Stimulated activated CD4-positive, alpha-beta T cell treated with anti-CD3 and anti-CD28 coated beads, TNF-alpha, amount 100 ng/mL, for 4 hours (primary cell): ENCODE results near the gene HCN2.
"Not testable (repeated sequence)": the region's sequence is repeated elsewhere in the genome, so short reads cannot be mapped to it uniquely, and the experiment has no call there.

ENCODE experiments used
- DNase-seq, 3 experiments: peaks; one replicate each; pipeline ENCODE4 v3.0.0-alpha.2; 2020; ENCODE audit warnings: low read depth in 3 of 3

HCN2 gene

GRCh38 chr19:604355-604754, 14.7 kb downstream of the HCN2 start:
- DNase-seq: no peak

DNA sequence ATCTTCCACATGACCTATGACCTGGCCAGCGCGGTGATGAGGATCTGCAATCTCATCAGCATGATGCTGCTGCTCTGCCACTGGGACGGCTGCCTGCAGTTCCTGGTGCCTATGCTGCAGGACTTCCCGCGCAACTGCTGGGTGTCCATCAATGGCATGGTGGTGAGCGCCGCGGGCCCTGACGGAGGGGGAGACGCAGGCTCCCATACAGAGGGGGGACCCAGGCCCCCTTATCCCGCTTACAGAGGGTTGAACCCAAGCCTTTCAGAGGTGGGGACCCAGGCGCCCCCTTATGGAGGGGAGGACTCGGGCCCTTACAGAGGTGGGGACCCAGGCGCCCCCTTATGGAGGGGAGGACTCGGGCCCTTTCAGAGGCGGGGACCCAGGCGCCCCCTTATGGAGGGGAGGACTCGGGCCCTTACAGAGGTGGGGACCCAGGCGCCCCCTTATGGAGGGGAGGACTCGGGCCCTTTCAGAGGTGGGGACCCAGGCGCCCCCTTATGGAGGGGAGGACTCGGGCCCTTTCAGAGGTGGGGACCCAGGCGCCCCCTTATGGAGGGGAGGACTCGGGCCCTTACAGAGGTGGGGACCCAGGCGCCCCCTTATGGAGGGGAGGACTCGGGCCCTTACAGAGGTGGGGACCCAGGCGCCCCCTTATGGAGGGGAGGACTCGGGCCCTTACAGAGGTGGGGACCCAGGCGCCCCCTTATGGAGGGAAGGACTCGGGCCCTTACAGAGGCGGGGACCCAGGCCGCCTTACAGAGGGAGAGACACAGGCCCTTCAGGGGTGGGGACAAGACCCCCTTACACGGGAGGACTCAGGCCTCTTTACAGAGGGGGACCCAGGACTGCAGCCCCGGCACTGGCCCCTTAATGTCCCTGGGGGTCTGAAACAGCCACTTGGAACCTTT, 15.6 kb downstream of the HCN2 start:
- not testable (repeated sequence) for DNase-seq

DNA sequence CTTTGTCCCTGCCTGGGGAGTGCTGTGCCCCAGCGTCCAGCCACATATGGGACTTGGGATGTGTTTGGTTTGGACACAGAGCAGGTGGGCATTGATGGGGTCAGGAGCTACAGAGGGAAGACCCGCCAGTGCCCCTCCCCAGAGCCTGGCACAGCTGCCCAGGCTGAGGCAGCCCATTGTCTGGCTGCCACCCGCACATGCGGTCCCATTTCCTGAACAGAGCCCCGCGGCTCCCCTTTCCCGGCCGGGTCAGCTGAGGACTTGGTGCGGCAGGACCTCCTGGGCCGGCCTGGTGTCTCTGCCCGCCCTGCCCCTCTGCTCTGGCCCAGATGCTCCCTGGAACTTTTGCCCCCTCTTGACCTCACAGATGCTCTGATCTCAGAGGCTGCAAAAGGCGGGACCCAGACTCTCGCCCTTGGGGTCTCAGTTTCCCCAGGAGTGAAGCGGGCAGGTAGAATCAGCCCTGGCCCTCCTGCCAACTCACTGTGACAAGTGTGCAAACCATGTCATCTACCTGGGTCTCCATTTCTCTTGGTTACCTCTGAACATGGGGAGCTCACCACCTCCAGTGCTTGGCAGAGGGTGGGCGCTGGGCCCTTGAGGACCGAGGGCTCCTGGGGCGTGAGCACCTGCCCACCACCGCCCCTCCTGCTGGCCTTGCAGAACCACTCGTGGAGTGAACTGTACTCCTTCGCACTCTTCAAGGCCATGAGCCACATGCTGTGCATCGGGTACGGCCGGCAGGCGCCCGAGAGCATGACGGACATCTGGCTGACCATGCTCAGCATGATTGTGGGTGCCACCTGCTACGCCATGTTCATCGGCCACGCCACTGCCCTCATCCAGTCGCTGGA, 17.8 kb downstream of the HCN2 start:
- no peak for DNase-seq

DNA sequence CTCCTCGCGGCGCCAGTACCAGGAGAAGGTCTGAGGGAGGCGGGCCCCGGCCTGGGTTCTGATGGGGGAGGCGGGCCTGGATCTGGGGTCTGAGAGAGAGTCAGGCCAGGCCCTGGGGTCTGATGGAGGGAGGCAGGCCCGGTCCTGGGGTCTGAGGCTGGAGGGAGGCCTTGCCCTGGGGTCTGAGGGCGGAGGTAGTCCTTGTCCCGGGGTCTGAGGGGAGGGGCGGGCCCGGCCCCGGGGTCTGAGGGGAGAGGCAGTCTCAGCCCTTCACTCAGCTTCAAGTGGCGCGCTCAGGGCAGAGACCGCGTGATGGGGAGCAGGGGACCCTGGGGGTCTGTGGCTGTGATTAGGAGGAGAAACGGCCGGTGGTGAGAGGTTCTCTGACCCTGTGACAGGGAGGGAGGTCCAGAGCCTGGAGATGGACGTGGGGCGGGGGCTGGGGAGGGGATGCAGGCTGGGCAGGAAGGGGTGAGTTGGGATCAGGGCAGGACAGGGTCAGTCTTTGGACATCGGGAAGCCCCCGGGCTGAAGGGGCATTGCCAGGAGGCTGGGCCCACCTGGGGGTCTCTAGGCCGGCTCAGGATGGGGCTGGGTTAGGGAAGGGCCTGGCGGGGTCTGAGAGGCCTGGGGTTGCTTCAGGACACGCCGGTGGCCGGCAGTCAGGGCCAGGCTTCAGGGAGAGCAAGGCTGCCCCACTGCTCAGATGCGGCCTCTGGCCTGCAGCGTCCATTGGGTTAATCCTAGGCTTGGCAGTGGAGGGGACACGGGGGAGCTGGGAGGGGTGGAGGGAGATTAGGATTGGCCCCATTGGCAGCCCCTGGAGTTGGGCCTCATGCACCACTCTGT, 18.7 kb downstream of the HCN2 start:
- DNase-seq: no peak

GRCh38 chr19:609004-609346, 19.3 kb downstream of the HCN2 start:
- DNase-seq: no peak

DNA sequence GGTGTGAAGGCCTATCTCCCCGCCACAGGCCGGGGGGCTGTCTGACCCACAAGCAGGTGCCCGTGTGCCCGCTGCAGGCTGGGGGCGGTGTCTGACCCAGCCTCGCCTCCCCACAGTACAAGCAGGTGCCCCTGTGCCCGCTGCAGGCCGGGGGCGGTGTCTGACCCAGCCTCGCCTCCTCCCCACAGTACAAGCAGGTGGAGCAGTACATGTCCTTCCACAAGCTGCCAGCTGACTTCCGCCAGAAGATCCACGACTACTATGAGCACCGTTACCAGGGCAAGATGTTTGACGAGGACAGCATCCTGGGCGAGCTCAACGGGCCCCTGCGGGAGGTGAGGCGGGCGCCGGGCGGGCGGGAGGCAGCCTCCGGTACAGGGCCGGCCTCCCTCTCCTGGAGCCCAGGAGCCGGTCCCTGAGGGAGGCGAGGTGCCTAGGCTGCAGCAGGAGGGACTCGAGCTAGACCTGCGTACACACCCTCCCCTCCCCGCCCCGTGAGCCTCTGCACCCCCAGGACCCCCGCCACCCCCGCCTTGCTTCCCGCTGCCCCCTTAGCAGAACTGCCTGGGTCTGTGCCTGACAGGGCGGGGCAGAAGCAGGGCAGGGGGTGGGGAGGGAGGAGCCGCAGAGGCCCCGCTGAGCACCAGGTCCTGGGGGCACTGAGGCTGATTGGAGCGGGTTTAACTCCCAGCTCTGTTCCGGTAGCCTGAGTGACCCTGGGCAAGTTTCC, 20.6 kb downstream of the HCN2 start:
- DNase-seq: peak in 1 of 3 experiments; percentile 16

DNA sequence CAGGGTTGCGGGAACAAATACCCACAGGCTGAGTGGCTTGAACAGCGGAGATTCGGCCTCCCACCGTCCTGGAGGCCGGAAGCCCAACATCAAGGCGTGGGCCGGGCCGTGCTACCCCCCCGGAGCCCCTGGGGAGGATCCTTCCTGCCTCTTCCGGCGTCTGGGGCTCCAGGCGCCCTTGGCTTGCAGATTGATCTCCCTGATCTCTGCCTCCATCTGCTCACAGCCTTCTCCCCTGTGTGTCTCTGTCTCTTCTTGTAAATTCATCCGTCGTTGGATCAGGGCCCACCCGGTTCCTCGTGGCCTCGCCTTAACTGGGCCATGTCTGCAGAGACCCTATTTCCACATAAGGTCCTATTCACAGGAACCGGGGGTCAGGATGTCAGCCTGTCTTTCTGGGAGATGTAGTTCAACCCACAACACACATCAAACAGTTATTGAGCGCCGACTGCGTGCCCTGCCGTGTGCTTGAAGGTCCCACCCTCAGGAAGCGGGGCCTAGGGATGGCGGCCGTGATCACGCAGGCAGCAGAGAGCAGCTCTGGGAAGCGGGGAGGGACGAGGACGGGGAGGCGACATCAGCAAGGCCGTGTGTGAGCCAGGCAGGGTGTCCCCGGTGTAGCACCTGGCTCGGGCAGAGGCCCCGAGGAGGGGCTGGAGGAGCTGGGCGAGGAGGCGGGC, 21.3 kb downstream of the HCN2 start:
- peak in 1 of 3 experiments; percentile 39 for DNase-seq

DNA sequence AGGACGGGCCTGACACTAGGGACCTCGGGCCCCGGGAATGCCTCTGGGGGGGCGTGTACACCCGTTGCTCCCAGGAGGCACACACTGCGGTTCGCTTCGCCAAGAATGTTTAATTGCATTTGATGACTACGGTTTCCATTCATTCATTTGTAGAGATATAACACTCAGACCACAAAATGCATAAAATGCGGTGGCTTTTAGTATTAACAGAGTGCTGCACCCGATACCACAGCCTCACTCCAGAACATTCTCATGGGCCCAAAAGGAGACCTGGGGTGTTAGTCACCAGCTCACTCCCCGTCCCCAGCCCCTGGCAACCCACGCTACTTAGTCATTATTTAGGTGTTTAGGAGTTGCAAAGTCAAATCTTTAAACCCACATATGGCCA, 21.8 kb downstream of the HCN2 start:
- peak in 2 of 3 experiments; percentile 26 to 43 for DNase-seq

- DNase-seq: no peak
Observed at GRCh38 chr19:612941-613340, 23.3 kb downstream of the HCN2 start.

GRCh38 chr19:613732-614567, 24.3 kb downstream of the HCN2 start:
- DNase-seq: no peak

DNA sequence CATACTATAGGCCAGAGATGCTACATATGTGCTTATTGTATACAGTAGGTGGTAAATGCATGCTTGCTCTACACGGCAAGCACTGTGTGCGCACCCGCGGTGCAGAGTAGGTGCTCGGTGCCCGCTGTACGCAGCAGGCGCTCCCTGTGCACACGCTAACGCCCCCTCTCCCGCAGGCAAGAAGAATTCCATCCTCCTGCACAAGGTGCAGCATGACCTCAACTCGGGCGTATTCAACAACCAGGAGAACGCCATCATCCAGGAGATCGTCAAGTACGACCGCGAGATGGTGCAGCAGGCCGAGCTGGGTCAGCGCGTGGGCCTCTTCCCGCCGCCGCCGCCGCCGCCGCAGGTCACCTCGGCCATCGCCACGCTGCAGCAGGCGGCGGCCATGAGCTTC, 25.9 kb downstream of the HCN2 start:
- no peak for DNase-seq

- DNase-seq: no peak
Observed at GRCh38 chr19:616062-616700, 26.5 kb downstream of the HCN2 start.

DNA sequence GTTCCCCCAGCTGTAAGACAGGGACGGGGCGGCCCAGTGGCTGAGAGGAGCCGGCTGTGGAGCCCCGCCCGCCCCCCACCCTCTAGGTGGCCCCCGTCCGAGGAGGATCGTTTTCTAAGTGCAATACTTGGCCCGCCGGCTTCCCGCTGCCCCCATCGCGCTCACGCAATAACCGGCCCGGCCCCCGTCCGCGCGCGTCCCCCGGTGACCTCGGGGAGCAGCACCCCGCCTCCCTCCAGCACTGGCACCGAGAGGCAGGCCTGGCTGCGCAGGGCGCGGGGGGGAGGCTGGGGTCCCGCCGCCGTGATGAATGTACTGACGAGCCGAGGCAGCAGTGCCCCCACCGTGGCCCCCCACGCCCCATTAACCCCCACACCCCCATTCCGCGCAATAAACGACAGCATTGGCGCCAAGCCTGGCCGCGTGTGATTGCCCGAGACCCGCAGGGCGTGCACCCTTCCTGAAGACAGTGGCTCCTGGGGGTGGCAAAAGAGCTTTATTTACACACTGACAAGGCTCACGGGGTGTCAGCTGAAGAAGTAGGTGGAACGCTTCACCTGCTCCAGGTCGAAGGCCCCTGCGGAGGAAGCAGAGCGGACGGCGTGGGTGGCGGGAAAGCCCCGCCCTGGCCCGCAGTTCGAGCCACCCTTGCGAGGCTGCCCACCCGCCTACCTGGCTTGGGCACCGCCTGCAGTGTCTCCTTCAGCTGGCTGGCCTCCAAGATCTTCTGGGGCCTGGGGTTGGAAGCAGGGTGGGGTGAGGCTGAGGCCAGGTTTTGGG, 27.3 kb downstream of the HCN2 start:
- DNase-seq: no peak

GRCh38 chr19:617551-618246, 28.0 kb downstream of the HCN2 start:
- DNase-seq: no peak

GRCh38 chr19:618247-618619, 28.6 kb downstream of the HCN2 start:
- no peak for DNase-seq

DNA sequence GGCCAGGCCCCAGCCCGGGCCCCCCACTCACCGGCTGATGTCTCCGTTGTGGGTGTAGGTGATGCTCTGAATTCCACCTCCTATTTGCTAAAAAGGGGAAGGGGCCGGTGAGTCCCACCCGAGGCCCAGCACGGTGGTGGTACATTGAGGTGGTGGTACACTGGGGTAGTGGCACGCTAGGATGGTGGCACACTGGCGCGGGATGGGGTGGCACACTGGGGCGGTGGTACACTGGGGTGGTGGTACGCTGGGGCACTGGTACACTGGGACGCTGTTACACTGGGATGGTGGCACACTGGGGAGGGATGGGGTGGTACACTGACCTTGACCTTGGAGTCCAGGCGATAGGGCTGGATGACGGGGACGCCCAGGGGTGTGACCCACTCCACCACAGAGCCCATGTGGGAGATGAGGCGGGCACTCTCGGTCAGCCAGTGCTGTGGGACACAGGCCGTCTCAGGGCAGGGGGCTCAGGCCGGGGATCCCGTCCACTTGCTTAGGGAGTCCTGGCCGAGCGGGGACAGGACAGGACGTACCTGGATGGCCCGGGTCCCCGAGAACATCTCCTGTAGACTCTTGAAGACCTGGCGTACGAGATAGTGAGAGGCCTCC, 29.1 kb downstream of the HCN2 start:
- no peak for DNase-seq

DNA sequence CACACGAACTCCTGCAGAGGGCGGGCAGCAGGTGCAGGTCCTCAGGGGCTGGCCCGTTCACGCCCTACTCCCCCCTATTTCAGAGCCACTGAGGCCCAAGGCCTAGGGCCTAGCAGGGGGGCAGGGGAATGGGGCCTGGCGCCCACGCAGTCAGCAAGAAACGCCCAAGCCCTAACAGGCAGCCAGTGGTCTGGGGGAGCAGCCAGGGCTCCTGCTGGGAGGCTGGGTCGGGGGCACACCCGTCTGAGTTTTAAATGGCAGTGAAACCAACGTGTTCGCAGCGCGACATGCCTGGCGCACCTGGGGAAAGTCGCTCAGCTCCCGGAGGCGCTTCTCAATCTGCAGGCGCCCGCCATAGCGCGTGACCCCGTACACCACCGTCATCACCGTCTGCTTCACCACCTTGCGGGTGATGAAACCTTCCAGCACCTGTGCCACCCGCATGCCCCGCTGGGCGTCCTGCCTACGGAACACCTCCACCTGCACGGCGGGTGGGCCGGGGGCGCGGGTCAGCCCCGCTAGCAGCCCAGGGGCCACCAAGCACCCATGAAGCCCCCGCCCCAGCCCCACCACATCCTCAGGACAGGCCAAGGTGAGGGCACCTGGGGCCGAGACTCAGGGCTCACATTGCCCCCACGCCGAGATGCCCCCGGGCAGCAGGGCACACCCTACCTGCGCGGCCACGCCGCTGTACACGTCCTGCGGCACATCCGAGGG, 29.8 kb downstream of the HCN2 start:
- no peak for DNase-seq
